Measurements from ENCODE around the gene ZNF618.

The ZNF618 gene

DNA sequence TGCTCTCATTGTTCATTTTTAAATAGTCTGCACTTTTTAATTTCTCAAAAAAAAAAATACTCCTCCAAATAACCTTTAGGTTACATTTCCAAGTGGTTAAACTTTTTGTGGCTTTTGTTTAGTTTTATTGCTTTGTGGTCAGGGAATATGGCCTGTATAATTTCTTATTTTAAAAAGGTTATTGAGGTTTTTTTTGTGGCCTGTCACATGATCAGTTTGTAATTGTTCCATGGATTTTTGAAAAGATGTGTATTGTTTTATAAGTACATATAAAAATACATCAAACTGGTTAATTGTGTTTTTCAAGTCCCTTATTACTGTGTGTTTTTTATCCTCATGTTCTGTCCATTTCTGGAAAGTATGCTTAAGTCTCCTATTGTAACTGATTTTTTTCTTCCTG, 64.0 kb downstream of the ZNF618 start:
- H3K9me3 ChIP-seq: peaks cover 19% of the 10 kb centered on the region
- H3K9ac ChIP-seq: no peak overlapping the region
- H3K4me1 ChIP-seq: peaks cover 22% of the 10 kb centered on the region
- peaks cover 51% of the 10 kb centered on the region for H3K36me3 ChIP-seq
- H3K27ac ChIP-seq: no peak overlapping the region
- H3K4me2 ChIP-seq: no peak overlapping the region
- no peak overlapping the region for H3K4me3 ChIP-seq
- TF ChIP-seq Cebpa-rat (IDR thresholded peaks at IDR 0.05): no peak
- H4K20me1 ChIP-seq: peaks cover 58% of the 10 kb centered on the region
- no peaks in the 10 kb centered on the region for H3K27me3 ChIP-seq

DNA sequence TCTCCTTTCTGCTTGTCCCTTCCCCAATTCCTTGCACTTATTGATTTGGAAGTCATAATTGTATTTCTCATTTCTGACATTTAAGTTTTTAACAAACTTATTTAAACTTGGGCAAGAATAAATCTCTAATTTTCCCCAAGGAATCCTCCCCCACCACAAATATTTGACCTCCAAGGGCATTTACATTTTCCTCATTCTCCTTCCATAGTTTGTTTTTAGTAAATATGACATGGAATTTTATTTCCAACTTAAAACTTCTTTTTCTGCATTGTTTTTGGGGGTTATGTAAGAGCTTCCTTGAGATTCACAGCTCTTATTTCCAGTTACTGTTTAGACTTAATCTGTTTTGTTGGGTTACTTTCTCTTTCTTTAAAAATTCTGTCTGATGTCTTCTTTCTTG, 64.9 kb downstream of the ZNF618 start:
- no peak overlapping the region for H3K27ac ChIP-seq
- TF ChIP-seq Cebpa-rat (IDR thresholded peaks at IDR 0.05): no peak
- H3K36me3 ChIP-seq: peaks cover 53% of the 10 kb centered on the region

DNA sequence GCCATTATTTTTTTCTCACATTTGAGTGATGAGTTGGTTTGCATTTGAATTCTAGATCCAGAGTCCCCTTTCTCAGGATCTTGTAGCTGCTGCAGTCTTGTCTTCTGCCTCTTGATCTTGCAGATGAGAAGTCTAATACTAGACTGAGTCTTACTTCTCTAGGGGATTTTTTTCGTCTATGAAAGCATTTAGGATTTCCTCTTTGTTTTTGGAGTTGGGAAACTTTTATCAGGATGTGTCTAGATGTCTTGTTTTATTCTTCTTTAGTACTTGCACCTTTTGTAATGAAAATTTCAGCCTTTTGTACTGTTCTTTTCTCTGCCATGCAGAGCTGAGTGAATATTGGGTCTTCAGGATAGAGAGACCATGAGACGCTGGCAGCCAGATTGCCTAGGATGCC, 65.4 kb downstream of the ZNF618 start:
- H3K4me1 ChIP-seq: peaks cover 8% of the 10 kb centered on the region
- no peak overlapping the region for H3K27ac ChIP-seq
- peaks cover 57% of the 10 kb centered on the region for H3K36me3 ChIP-seq
- H3K9me3 ChIP-seq: peaks cover 19% of the 10 kb centered on the region
- no peaks in the 10 kb centered on the region for H3K27me3 ChIP-seq
- no peak overlapping the region for H3K4me2 ChIP-seq
- TF ChIP-seq Cebpa-rat (IDR thresholded peaks at IDR 0.05): no peak
- H3K9ac ChIP-seq: no peak overlapping the region
- H4K20me1 ChIP-seq: peaks cover 58% of the 10 kb centered on the region
- no peak overlapping the region for H3K4me3 ChIP-seq

More for the DNA sequence above, 64.9 kb downstream of the ZNF618 start:
- peaks cover 19% of the 10 kb centered on the region for H3K9me3 ChIP-seq
- no peak overlapping the region for H3K9ac ChIP-seq
- peaks cover 13% of the 10 kb centered on the region for H3K4me1 ChIP-seq
- H3K4me3 ChIP-seq: no peak overlapping the region
- no peaks in the 10 kb centered on the region for H3K27me3 ChIP-seq
- no peak overlapping the region for H3K4me2 ChIP-seq
- H4K20me1 ChIP-seq: peaks cover 58% of the 10 kb centered on the region

DNA sequence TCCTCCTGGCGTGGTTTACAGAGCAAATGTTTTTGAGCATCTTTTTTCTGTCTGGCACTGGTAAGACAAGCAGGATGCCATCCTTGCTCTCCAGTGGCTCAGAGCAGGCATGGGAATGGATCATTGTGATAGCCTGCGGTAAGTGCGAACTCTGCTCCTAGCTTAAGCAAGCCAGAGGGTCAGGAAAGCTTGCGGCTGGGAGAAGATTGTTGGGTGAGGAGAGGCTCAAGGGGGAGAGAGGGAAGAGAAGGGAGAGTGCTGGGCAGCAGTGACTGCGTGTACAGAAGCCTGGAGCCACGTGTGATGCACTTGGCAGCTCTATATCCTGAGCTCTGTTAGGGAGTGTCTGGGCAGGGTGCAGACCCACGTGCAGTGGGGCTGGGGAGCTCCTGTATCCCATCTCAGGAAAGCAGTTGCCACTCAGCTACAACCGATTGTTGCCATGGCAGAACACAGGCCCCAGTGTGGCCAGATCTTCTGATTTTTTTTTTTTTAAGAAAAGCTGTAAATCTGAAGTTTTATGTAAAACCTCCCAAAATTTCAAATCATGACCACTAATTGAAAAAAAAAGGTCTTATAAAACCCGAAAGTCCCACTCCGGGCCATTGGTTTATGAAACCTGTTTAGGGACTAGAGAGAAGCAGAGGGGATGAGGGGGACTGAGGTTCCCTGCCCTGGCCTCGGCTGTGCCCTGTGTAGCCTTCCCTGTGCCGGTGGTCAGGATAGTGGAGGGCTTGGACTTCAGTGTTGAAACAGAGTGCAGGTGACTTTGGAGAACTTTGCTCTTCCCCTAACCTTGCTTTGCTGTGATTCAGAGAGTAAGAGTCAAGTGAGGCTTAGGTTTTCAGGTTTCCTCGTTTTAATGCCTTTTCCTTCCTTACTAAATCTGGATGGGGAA, 67.3 kb downstream of the ZNF618 start:
- Histone ChIP-seq H3K4me1 (no peaks in the 10 kb centered on the region), H3K4me2 (no peak overlapping the region), H3K9ac (no peak overlapping the region), H3K4me3 (no peak overlapping the region), H4K20me1 (peaks cover 64% of the 10 kb centered on the region), H3K36me3 (peaks cover 72% of the 10 kb centered on the region), H3K27me3 (no peaks in the 10 kb centered on the region), H3K27ac (no peak overlapping the region), H3K9me3 (peaks cover 17% of the 10 kb centered on the region)
- TF ChIP-seq Cebpa-rat (IDR thresholded peaks at IDR 0.05): no peak

DNA sequence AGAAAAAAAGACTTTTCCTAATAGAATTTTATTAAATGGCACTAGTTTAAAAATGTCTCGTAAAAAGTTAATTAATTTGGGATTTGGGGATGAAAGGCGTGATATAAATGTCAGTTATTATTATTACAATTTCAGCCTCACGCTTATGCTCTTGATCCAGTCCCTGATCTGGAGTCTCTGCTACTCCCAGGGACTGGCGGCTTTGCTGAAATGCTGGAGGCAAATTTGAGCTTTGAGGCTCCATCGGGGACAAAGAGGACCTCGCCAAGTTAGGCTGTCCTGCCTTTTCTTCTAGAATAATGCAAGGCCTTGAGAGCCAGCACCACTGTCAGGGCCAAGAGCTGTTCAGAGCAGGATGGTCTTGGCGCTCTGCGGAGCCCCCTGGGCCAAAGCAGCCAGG, 69.7 kb downstream of the ZNF618 start:
- H3K4me3 ChIP-seq: no peak overlapping the region
- no peak overlapping the region for H3K9ac ChIP-seq
- no peak for TF ChIP-seq Cebpa-rat (IDR thresholded peaks at IDR 0.05)
- no peaks in the 10 kb centered on the region for H3K9me3 ChIP-seq
- no peak overlapping the region for H3K4me2 ChIP-seq
- no peak overlapping the region for H3K27ac ChIP-seq
- peaks cover 89% of the 10 kb centered on the region for H3K36me3 ChIP-seq
- H3K4me1 ChIP-seq: no peaks in the 10 kb centered on the region
- H3K27me3 ChIP-seq: no peaks in the 10 kb centered on the region
- peaks cover 84% of the 10 kb centered on the region for H4K20me1 ChIP-seq

DNA sequence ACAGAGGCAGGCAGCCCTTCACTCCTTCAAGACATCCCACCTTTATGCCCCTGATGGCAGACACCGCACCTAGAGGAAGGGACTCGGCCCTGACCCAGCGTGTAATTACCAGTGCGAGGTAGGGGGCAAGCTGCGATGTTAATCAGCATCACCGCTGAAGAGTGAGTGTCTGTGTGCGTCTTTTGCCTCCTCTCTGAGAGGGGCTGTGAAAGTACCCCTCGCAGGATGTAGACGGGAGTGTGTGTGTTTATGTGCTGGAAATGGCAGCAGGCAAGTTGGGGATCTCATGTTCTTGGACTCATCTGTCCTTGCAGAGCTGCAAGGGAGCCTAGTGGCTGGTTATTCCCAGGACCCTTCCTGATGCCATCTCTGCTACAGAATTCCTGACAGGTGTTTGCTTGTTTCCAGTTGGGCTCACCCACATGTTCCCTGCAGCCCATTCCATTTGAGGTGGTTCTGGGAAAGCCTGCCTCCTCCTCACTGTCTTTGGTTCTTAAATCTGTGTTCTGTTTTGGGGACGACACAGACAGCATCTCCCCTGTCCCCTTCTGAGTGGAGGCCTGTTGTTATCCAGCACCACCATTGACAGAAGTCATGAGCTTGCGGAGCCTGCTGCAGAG, 70.5 kb downstream of the ZNF618 start:
- Histone ChIP-seq H3K27me3 (no peaks in the 10 kb centered on the region), H3K27ac (no peak overlapping the region), H4K20me1 (peaks cover 86% of the 10 kb centered on the region), H3K4me2 (no peak overlapping the region), H3K9me3 (no peaks in the 10 kb centered on the region), H3K4me3 (no peak overlapping the region), H3K9ac (no peak overlapping the region), H3K36me3 (peaks cover 87% of the 10 kb centered on the region), H3K4me1 (no peaks in the 10 kb centered on the region)
- TF ChIP-seq Cebpa-rat (IDR thresholded peaks at IDR 0.05): no peak

DNA sequence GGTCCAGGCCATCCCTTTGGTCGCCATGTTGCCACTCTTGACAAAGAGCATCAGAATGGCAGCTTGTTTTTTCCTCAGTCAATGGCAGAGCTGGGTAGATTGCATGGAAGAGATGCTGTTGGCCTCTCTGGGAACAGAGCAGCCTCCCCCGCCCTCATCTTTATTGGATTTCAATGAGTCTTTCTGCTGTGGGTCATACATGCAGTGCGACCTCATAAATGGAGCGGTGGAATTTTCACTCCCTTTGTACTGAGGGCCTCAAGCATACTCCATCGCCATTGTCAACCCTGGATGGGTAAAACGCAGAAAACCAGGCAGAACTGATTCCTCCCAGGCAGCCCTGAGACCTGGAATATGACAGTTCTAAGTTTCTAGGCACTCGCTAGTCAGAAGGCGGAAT, 71.8 kb downstream of the ZNF618 start:
- no peak overlapping the region for H3K4me3 ChIP-seq

DNA sequence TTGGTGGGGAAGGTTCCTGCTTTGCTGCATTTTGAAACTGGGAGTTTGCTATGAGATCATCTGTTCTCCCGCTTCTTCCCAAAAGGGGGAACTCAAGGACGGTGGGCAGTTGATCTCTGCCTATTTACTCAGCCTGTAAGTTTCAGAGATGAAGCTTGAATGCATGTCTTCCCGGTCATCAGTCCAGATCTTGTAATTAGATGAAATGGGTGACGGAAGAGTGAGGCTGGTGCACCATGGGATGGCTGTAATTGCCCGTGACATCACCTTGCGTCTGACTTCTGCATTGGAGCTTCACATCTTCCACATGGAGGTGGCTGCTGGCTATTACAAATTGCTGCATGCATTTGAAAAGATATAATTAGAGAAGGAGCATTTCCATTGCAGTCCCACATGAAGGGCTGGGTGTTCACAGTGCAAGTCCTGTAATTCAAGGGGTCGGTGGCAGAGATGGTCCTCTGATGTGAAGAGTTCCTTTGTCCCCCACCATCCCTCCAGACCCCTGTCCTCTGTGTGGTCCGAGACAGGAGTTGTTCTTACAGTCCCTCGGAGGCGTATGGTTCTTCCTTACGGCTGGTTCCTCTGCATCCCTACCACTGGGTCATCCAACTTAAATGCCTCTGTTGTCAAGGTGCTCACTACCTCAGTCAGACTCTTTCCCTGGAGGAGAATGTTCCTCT, 72.9 kb downstream of the ZNF618 start:
- Histone ChIP-seq H3K4me2 (no peak overlapping the region), H3K4me3 (no peak overlapping the region), H4K20me1 (peaks cover 93% of the 10 kb centered on the region), H3K4me1 (peaks cover 12% of the 10 kb centered on the region), H3K9me3 (no peaks in the 10 kb centered on the region), H3K27ac (no peak overlapping the region), H3K9ac (no peak overlapping the region), H3K36me3 (peaks cover 87% of the 10 kb centered on the region), H3K27me3 (no peaks in the 10 kb centered on the region)
- TF ChIP-seq Cebpa-rat (IDR thresholded peaks at IDR 0.05): no peak

More for the DNA sequence above, 71.8 kb downstream of the ZNF618 start:
- no peak overlapping the region for H3K4me2 ChIP-seq
- H3K4me1 ChIP-seq: peaks cover under 1% of the 10 kb centered on the region; the same call in 1 of the 2 replicates
- no peak for TF ChIP-seq Cebpa-rat (IDR thresholded peaks at IDR 0.05)
- H3K9ac ChIP-seq: no peak overlapping the region
- H3K9me3 ChIP-seq: no peaks in the 10 kb centered on the region
- H4K20me1 ChIP-seq: peaks cover 90% of the 10 kb centered on the region
- no peaks in the 10 kb centered on the region for H3K27me3 ChIP-seq
- peaks cover 86% of the 10 kb centered on the region for H3K36me3 ChIP-seq
- no peak overlapping the region for H3K27ac ChIP-seq

DNA sequence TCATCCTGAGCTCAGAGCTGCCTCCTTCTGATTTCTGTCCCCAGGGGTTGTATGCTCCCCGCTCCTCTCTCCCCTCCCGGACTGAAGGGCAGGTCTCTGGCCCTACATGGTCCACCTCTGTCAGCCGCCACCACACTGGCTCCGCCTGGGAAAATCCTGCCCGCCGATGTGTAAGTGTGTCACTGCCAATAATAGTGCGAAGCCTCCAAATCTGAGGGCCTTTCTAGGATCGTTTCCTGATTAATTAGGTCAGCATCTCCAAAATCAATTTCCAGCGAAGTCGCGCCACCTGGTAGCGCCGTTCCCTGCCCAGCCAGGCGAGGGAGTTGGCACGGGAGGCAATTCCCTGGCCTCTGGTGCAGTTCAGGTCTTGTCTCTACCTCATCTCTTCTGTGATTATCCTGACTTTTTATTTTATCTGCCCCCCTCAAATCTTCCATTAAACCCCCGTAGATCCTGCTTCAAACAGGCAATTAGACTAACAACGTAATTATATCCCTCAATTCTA, 73.5 kb downstream of the ZNF618 start:
- no peak for TF ChIP-seq Cebpa-rat (IDR thresholded peaks at IDR 0.05)

More for the DNA sequence above, 73.5 kb downstream of the ZNF618 start:
- Histone ChIP-seq H3K27me3 (no peaks in the 10 kb centered on the region), H3K4me1 (peaks cover 18% of the 10 kb centered on the region), H4K20me1 (peaks cover 93% of the 10 kb centered on the region), H3K4me2 (no peak overlapping the region), H3K36me3 (peaks cover 81% of the 10 kb centered on the region), H3K9me3 (no peaks in the 10 kb centered on the region), H3K27ac (no peak overlapping the region), H3K9ac (no peak overlapping the region), H3K4me3 (no peak overlapping the region)

All from BLaER1 (cell line).